ENCODE data around the gene ACTMAP. TPM values are rescaled to one million over a fixed set of nuclear protein-coding genes. Genes with fewer than 3 reads are reported as not detected.

The ACTMAP gene
- total and polyA plus RNA-seq, 2 of the 13 experiments (the other 11 are each of a cell fraction or from before 2014, with no cell fraction given): 2.2 to 7.9 TPM

GRCh38 chr19:40750874-40751537 lies 729 bp upstream of the ACTMAP start, which contains the start of gene SNRPA (continued):
- TF ChIP-seq, protein P1, sequence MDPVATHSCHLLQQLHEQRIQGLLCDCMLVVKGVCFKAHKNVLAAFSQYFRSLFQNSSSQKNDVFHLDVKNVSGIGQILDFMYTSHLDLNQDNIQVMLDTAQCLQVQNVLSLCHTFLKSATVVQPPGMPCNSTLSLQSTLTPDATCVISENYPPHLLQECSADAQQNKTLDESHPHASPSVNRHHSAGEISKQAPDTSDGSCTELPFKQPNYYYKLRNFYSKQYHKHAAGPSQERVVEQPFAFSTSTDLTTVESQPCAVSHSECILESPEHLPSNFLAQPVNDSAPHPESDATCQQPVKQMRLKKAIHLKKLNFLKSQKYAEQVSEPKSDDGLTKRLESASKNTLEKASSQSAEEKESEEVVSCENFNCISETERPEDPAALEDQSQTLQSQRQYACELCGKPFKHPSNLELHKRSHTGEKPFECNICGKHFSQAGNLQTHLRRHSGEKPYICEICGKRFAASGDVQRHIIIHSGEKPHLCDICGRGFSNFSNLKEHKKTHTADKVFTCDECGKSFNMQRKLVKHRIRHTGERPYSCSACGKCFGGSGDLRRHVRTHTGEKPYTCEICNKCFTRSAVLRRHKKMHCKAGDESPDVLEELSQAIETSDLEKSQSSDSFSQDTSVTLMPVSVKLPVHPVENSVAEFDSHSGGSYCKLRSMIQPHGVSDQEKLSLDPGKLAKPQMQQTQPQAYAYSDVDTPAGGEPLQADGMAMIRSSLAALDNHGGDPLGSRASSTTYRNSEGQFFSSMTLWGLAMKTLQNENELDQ (CRISPR knock-in tag; IDR thresholded peaks at IDR 0.05; ENCODE audit: borderline replicate concordance): no peak
- TF ChIP-seq ETV6 (CRISPR knock-in tag; conservative IDR thresholded peaks at IDR 0.05) (no peak), CC2D1A (CRISPR knock-in tag; IDR thresholded peaks at IDR 0.05) (no peak), ZBTB40 (IDR thresholded peaks at IDR 0.05) (no peak), ZBTB40 (CRISPR knock-in tag; IDR thresholded peaks at IDR 0.05) (no peak), ZNF652 (CRISPR knock-in tag; IDR thresholded peaks at IDR 0.05; ENCODE audit: borderline replicate concordance, low read depth) (no peak), KIAA2018 (CRISPR knock-in tag; IDR thresholded peaks at IDR 0.05; ENCODE audit: borderline replicate concordance) (no peak)
- TF ChIP-seq, protein P2, sequence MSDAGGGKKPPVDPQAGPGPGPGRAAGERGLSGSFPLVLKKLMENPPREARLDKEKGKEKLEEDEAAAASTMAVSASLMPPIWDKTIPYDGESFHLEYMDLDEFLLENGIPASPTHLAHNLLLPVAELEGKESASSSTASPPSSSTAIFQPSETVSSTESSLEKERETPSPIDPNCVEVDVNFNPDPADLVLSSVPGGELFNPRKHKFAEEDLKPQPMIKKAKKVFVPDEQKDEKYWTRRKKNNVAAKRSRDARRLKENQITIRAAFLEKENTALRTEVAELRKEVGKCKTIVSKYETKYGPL (CRISPR knock-in tag; IDR thresholded peaks at IDR 0.05): peak; percentile 69; the same call in 1 of the 2 replicates
